WTC11 (cell line): ENCODE measurements around the gene DCAF6. TPM values are rescaled to one million over a fixed set of nuclear protein-coding genes. Genes with fewer than 3 reads are reported as not detected.

ENCODE experiments used
- ATAC-seq: fragments of 200-7000 bp; cut with Tn5 transposase; 2 replicates; pipeline ENCODE4 v1.10.0; 2021; ENCODE audit warnings: mild to moderate bottlenecking, moderate library complexity
- CTCF ChIA-PET: fragments of 300-600 bp; sonication (Branson Sonifier 250); formaldehyde crosslinking; loops from one replicate; lab custom pipeline; 2021; ENCODE audit warnings: antibody characterized with exemption; lab: Charles Lee
- POLR2A ChIA-PET: fragments of 350-600 bp; sonication (Branson Sonifier 250); formaldehyde crosslinking; loops from one replicate; lab custom pipeline; 2021; ENCODE audit warnings: antibody characterized with exemption; lab: Charles Lee
- DNase-seq: peaks from one replicate; pipeline ENCODE4 v3.0.0; 2021; ENCODE audit warnings: low spot score
- H3K27ac Mint-ChIP-seq: 2 replicates; pipeline ENCODE4 v1.8.0; 2021; ENCODE audit warnings: mixed read lengths
- H3K27me3 Mint-ChIP-seq: 2 replicates; pipeline ENCODE4 v1.8.0; 2021; ENCODE audit warnings: low read depth, mild to moderate bottlenecking, moderate library complexity, mixed read lengths
- H3K36me3 Mint-ChIP-seq: 2 replicates; pipeline ENCODE4 v1.8.0; 2021; ENCODE audit warnings: mixed read lengths
- H3K4me1 Mint-ChIP-seq: 2 replicates; pipeline ENCODE4 v1.8.0; 2022; ENCODE audit warnings: mixed read lengths
- H3K4me3 Mint-ChIP-seq: 2 replicates; pipeline ENCODE4 v1.8.0; 2021; ENCODE audit warnings: mild to moderate bottlenecking, moderate library complexity, mixed read lengths
- H3K9me3 Mint-ChIP-seq: 2 replicates; pipeline ENCODE4 v1.8.0; 2021; ENCODE audit warnings: mixed read lengths
- ATF3 ChIP-seq: sonication (generic); formaldehyde crosslinking; conservative IDR thresholded peaks from 2 replicates; pipeline ENCODE4 v1.8.1; 2022; ENCODE audit warnings: mild to moderate bottlenecking, missing genetic modification reagents
- CTCF ChIP-seq: fragments of 200-600 bp; IDR thresholded peaks from 2 replicates; pipeline ENCODE4 v1.8.0; 2022; ENCODE audit warnings: antibody characterized with exemption
- E2F4 ChIP-seq: sonication (generic); formaldehyde crosslinking; IDR thresholded peaks from 2 replicates; pipeline ENCODE4 v1.8.1; 2022; ENCODE audit warnings: low read depth, mild to moderate bottlenecking, moderate library complexity, missing genetic modification reagents, borderline replicate concordance
- E2F5 ChIP-seq: sonication (generic); formaldehyde crosslinking; IDR thresholded peaks from 2 replicates; pipeline ENCODE4 v1.8.1; 2022; ENCODE audit warnings: mild to moderate bottlenecking, moderate library complexity, missing genetic modification reagents
- ELF4 ChIP-seq: sonication (generic); formaldehyde crosslinking; IDR thresholded peaks from 2 replicates; pipeline ENCODE4 v1.8.1; 2022; ENCODE audit warnings: low read depth, mild to moderate bottlenecking, moderate library complexity, missing genetic modification reagents
- ETV6 ChIP-seq: sonication (generic); formaldehyde crosslinking; IDR thresholded peaks from 2 replicates; pipeline ENCODE4 v1.8.1; 2022; ENCODE audit warnings: mild to moderate bottlenecking, missing genetic modification reagents
- FOXJ3 ChIP-seq: sonication (generic); formaldehyde crosslinking; IDR thresholded peaks from 2 replicates; pipeline ENCODE4 v1.9.0; 2021; ENCODE audit warnings: missing genetic modification reagents, mild to moderate bottlenecking, borderline replicate concordance
- GRHL2 ChIP-seq: fragments of 250-450 bp; sonication (Bioruptor Pico); IDR thresholded peaks from 2 replicates; pipeline ENCODE4 v1.8.0; 2022; ENCODE audit warnings: mild to moderate bottlenecking, moderate library complexity; ENCODE audit not compliant: insufficient replicate concordance, severe bottlenecking
- GTF2I ChIP-seq: fragments of 250-450 bp; sonication (Bioruptor Pico); conservative IDR thresholded peaks from 2 replicates; pipeline ENCODE4 v1.4.0; 2021; ENCODE audit warnings: mild to moderate bottlenecking
- HMGA2 ChIP-seq: fragments of 250-450 bp; sonication (Bioruptor Pico); IDR thresholded peaks from 2 replicates; pipeline ENCODE4 v1.4.0; 2021; ENCODE audit warnings: mild to moderate bottlenecking, moderate library complexity
- KAT7 ChIP-seq: sonication (generic); formaldehyde crosslinking; IDR thresholded peaks from 2 replicates; pipeline ENCODE4 v1.8.1; 2023; ENCODE audit warnings: missing genetic modification reagents, mild to moderate bottlenecking, borderline replicate concordance
- PRDM15 ChIP-seq: sonication (generic); formaldehyde crosslinking; IDR thresholded peaks from 2 replicates; pipeline ENCODE4 v1.8.0; 2022; ENCODE audit warnings: missing genetic modification reagents
- SP1 ChIP-seq: sonication (generic); formaldehyde crosslinking; conservative IDR thresholded peaks from 2 replicates; pipeline ENCODE4 v1.8.1; 2022; ENCODE audit warnings: missing genetic modification reagents
- TEAD1 ChIP-seq: sonication (generic); formaldehyde crosslinking; IDR thresholded peaks from 2 replicates; pipeline ENCODE4 v1.8.0; 2022; ENCODE audit warnings: mild to moderate bottlenecking, missing genetic modification reagents
- TEAD4 ChIP-seq: sonication (generic); formaldehyde crosslinking; IDR thresholded peaks from 2 replicates; pipeline ENCODE4 v1.8.0; 2022; ENCODE audit warnings: mild to moderate bottlenecking, missing genetic modification reagents
- ZBTB21 ChIP-seq: sonication (generic); formaldehyde crosslinking; IDR thresholded peaks from 2 replicates; pipeline ENCODE4 v1.8.1; 2023; ENCODE audit warnings: mild to moderate bottlenecking, missing genetic modification reagents, borderline replicate concordance
- ZMAT4 ChIP-seq: fragments of 250-450 bp; sonication (Bioruptor Pico); IDR thresholded peaks from 2 replicates; pipeline ENCODE4 v1.9.0; 2021; ENCODE audit warnings: mild to moderate bottlenecking
- ZNF219 ChIP-seq: sonication (generic); formaldehyde crosslinking; IDR thresholded peaks from 2 replicates; pipeline ENCODE4 v1.8.0; 2023; ENCODE audit warnings: missing genetic modification reagents, mild to moderate bottlenecking, borderline replicate concordance
- ZNF232 ChIP-seq: sonication (generic); formaldehyde crosslinking; IDR thresholded peaks from 2 replicates; pipeline ENCODE4 v1.8.0; 2022; ENCODE audit warnings: mild to moderate bottlenecking, missing genetic modification reagents
- ZNF281 ChIP-seq: sonication (generic); formaldehyde crosslinking; IDR thresholded peaks from 2 replicates; pipeline ENCODE4 v1.8.0; 2023; ENCODE audit warnings: mild to moderate bottlenecking, missing genetic modification reagents
- total RNA-seq: library from RNA; stranded (reverse); gene quantifications from 3 replicates; pipeline ENCODE4 v1.2.3, GENCODE V29; 2021

The DCAF6 gene
- total RNA-seq, 1 experiment from 2014 or later = 13.5 TPM

GRCh38 chr1:167905671-167906070 is 30.8 kb upstream of the DCAF6 start:
- peaks cover 22% of the 10 kb centered on the region for H3K4me1 Mint-ChIP-seq
- TF ChIP-seq FOXJ3 (CRISPR knock-in tag) (no peak), CTCF (no peak), PRDM15 (CRISPR knock-in tag) (no peak), TEAD4 (CRISPR knock-in tag) (no peak), ZNF281 (CRISPR knock-in tag) (no peak), SP1 (CRISPR knock-in tag) (no peak), ZMAT4 (CRISPR knock-in tag) (no peak), GRHL2 (CRISPR knock-in tag) (no peak), KAT7 (CRISPR knock-in tag) (no peak), ATF3 (CRISPR knock-in tag) (no peak)
- H3K9me3 Mint-ChIP-seq = peaks cover 26% of the 10 kb centered on the region
- ChIA-PET POLR2A (no interaction called here), CTCF (interaction anchor here (1.3 kb wide), 3 partner anchors 30 to 177 kb away, joined by 3 to 7 read pairs (median 4); partner anchors contain the start of gene DCAF6)
- H3K27me3 Mint-ChIP-seq = peaks cover 3% of the 10 kb centered on the region; the same call in 1 of the 2 replicates
- H3K4me3 Mint-ChIP-seq = no peak overlapping the region
- ATAC-seq (no peak), DNase-seq (no peak)
- peaks cover 23% of the 10 kb centered on the region for H3K36me3 Mint-ChIP-seq
- H3K27ac Mint-ChIP-seq = peak overlapping the region; percentile 77

- Mint-ChIP-seq H3K36me3 (peaks cover 23% of the 10 kb centered on the region), H3K4me3 (no peak overlapping the region), H3K27ac (no peak overlapping the region), H3K27me3 (peaks cover 3% of the 10 kb centered on the region; the same call in 1 of the 2 replicates), H3K9me3 (peaks cover 29% of the 10 kb centered on the region), H3K4me1 (peaks cover 49% of the 10 kb centered on the region)
- ChIA-PET POLR2A (no interaction called here), CTCF (no interaction called here)
- TF ChIP-seq ELF4 (no peak), ZNF219 (no peak)
- no peak for DNase-seq
- ATAC-seq = no peak
Observed at GRCh38 chr1:167909691-167910180, 26.7 kb upstream of the DCAF6 start.

GRCh38 chr1:167910530-167910929 is 26.0 kb upstream of the DCAF6 start:
- POLR2A ChIA-PET = no interaction called here
- Mint-ChIP-seq H3K27ac (no peak overlapping the region), H3K27me3 (peaks cover 3% of the 10 kb centered on the region; the same call in 1 of the 2 replicates), H3K9me3 (peaks cover 29% of the 10 kb centered on the region), H3K4me1 (peaks cover 41% of the 10 kb centered on the region), H3K36me3 (peaks cover 23% of the 10 kb centered on the region), H3K4me3 (no peak overlapping the region)
- ATAC-seq = no peak
- DNase-seq = no peak
- CTCF ChIA-PET = no interaction called here
- TF ChIP-seq GTF2I (CRISPR knock-in tag) (no peak), HMGA2 (no peak), ZNF232 (CRISPR knock-in tag) (no peak), E2F4 (CRISPR knock-in tag) (no peak), ETV6 (no peak), TEAD1 (CRISPR knock-in tag) (no peak), ZBTB21 (CRISPR knock-in tag) (no peak), E2F5 (no peak)
